Kasumi-1 (cell line): ENCODE measurements around the gene VEPH1.

ENCODE experiments used
- DNase-seq, 2 experiments: peaks; one replicate each; lab custom pipeline; 2025; lab: John Stamatoyannopoulos, UW

VEPH1 gene

GRCh38 chr3:157523814-157524213 is 20.6 kb upstream of the VEPH1 start:
- DNase-seq = no peak

GRCh38 chr3:157522648-157523047 is 19.4 kb upstream of the VEPH1 start:
- no peak for DNase-seq

GRCh38 chr3:157520485-157521150 is 17.4 kb upstream of the VEPH1 start:
- no peak for DNase-seq

GRCh38 chr3:157518881-157519280 is 15.7 kb upstream of the VEPH1 start:
- DNase-seq = no peak

- DNase-seq = no peak
Observed at GRCh38 chr3:157516928-157517327, 13.7 kb upstream of the VEPH1 start.

GRCh38 chr3:157515398-157515797 is 12.2 kb upstream of the VEPH1 start:
- DNase-seq = no peak

- DNase-seq = no peak
Observed at GRCh38 chr3:157514371-157514895, 11.2 kb upstream of the VEPH1 start.

GRCh38 chr3:157513585-157513984 is 10.4 kb upstream of the VEPH1 start:
- DNase-seq = no peak

- no peak for DNase-seq
Observed at GRCh38 chr3:157512534-157512933, 9.3 kb upstream of the VEPH1 start.

- no peak for DNase-seq
Observed at GRCh38 chr3:157508461-157508860, 5.2 kb upstream of the VEPH1 start.

GRCh38 chr3:157501863-157502262 is 1.4 kb downstream of the VEPH1 start:
- no peak for DNase-seq

GRCh38 chr3:157500232-157500631 is 3.0 kb downstream of the VEPH1 start:
- DNase-seq = no peak

GRCh38 chr3:157499342-157499963 is 3.8 kb downstream of the VEPH1 start:
- DNase-seq = peak; percentile 37 to 43

GRCh38 chr3:157498371-157498770 is 4.8 kb downstream of the VEPH1 start:
- no peak for DNase-seq

GRCh38 chr3:157495846-157496245 is 7.4 kb downstream of the VEPH1 start:
- no peak for DNase-seq

GRCh38 chr3:157494581-157495281 is 8.5 kb downstream of the VEPH1 start:
- DNase-seq = no peak

GRCh38 chr3:157493627-157494550 is 9.3 kb downstream of the VEPH1 start:
- peak; percentile 53 to 69 for DNase-seq

GRCh38 chr3:157491136-157491535 is 12.1 kb downstream of the VEPH1 start:
- no peak for DNase-seq

GRCh38 chr3:157488144-157488543 is 15.1 kb downstream of the VEPH1 start:
- no peak for DNase-seq

GRCh38 chr3:157487339-157487738 is 15.9 kb downstream of the VEPH1 start:
- no peak for DNase-seq

- no peak for DNase-seq
Observed at GRCh38 chr3:157479464-157480243, 23.6 kb downstream of the VEPH1 start.
